Type B pancreatic cell (in vitro differentiated cells): ENCODE measurements around the gene TOR1B. TPM values are rescaled to one million over a fixed set of nuclear protein-coding genes. Genes with fewer than 3 reads are reported as not detected.
"Not testable (repeated sequence)": the region's sequence is repeated elsewhere in the genome, so short reads cannot be mapped to it uniquely, and the experiment has no call there.

Experiments used
- DNase-seq: peaks from one replicate; pipeline ENCODE4 v3.0.0; 2021; ENCODE audit warnings: mixed read lengths; ENCODE audit not compliant: unreplicated experiment; ENCODE audit errors: extremely low spot score
- H3K27ac Mint-ChIP-seq: 2 replicates; pipeline ENCODE4 v1.8.0; 2021; ENCODE audit warnings: mild to moderate bottlenecking, mixed read lengths
- H3K27me3 Mint-ChIP-seq: 2 replicates; pipeline ENCODE4 v1.8.0; 2021; ENCODE audit warnings: mixed read lengths
- H3K36me3 Mint-ChIP-seq: 2 replicates; pipeline ENCODE4 v1.8.0; 2021; ENCODE audit warnings: mixed read lengths
- H3K4me1 Mint-ChIP-seq: one replicate; pipeline ENCODE4 v1.8.0; 2021; ENCODE audit warnings: mixed read lengths; ENCODE audit not compliant: unreplicated experiment
- H3K4me3 Mint-ChIP-seq: 2 replicates; pipeline ENCODE4 v1.8.0; 2021; ENCODE audit warnings: mild to moderate bottlenecking, mixed read lengths
- H3K9me3 Mint-ChIP-seq: 2 replicates; pipeline ENCODE4 v1.8.0; 2021; ENCODE audit warnings: mixed read lengths
- total RNA-seq: library from RNA; stranded (reverse); gene quantifications from 2 replicates; pipeline ENCODE4 v1.2.1, GENCODE V29; 2021; ENCODE audit warnings: low replicate concordance
- TF ChIP-seq, protein P1 (sequence below): fragments of 200-600 bp; sonication (generic); conservative IDR thresholded peaks from 2 replicates; pipeline ENCODE4 v1.5.0; 2021; ENCODE audit warnings: antibody characterized with exemption, mild to moderate bottlenecking

Gene TOR1B
- total RNA-seq, 1 donor from 2014 or later = 23.5 TPM

- no peak for DNase-seq
- Mint-ChIP-seq H3K36me3 (no peaks in the 10 kb centered on the region), H3K9me3 (no peaks in the 10 kb centered on the region), H3K27ac (peak overlapping the region; percentile 29), H3K4me1 (peaks cover 27% of the 10 kb centered on the region), H3K27me3 (no peaks in the 10 kb centered on the region), H3K4me3 (no peak overlapping the region)
- TF ChIP-seq, protein P1, sequence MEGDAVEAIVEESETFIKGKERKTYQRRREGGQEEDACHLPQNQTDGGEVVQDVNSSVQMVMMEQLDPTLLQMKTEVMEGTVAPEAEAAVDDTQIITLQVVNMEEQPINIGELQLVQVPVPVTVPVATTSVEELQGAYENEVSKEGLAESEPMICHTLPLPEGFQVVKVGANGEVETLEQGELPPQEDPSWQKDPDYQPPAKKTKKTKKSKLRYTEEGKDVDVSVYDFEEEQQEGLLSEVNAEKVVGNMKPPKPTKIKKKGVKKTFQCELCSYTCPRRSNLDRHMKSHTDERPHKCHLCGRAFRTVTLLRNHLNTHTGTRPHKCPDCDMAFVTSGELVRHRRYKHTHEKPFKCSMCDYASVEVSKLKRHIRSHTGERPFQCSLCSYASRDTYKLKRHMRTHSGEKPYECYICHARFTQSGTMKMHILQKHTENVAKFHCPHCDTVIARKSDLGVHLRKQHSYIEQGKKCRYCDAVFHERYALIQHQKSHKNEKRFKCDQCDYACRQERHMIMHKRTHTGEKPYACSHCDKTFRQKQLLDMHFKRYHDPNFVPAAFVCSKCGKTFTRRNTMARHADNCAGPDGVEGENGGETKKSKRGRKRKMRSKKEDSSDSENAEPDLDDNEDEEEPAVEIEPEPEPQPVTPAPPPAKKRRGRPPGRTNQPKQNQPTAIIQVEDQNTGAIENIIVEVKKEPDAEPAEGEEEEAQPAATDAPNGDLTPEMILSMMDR = no peak
These were observed 43.0 kb upstream of the TOR1B start for GRCh38 chr9:129759804-129760502.

- peaks cover 27% of the 10 kb centered on the region for H3K4me1 Mint-ChIP-seq
- not testable (repeated sequence) for H3K27ac Mint-ChIP-seq, H3K36me3 Mint-ChIP-seq, H3K27me3 Mint-ChIP-seq, DNase-seq, H3K4me3 Mint-ChIP-seq, H3K9me3 Mint-ChIP-seq
These were observed 42.2 kb upstream of the TOR1B start for GRCh38 chr9:129760784-129761183.

GRCh38 chr9:129761293-129761900, 41.6 kb upstream of the TOR1B start:
- no peaks in the 10 kb centered on the region for H3K9me3 Mint-ChIP-seq
- H3K4me3 Mint-ChIP-seq = no peak overlapping the region
- H3K36me3 Mint-ChIP-seq = no peaks in the 10 kb centered on the region
- no peaks in the 10 kb centered on the region for H3K27me3 Mint-ChIP-seq
- TF ChIP-seq, protein P1 = no peak
- no peak for DNase-seq
- peaks cover 27% of the 10 kb centered on the region for H3K4me1 Mint-ChIP-seq
- peak overlapping the region; percentile 96 for H3K27ac Mint-ChIP-seq

GRCh38 chr9:129761901-129762369, 41.0 kb upstream of the TOR1B start:
- Mint-ChIP-seq H3K36me3 (no peaks in the 10 kb centered on the region), H3K27me3 (no peaks in the 10 kb centered on the region), H3K4me1 (peaks cover 27% of the 10 kb centered on the region), H3K9me3 (no peaks in the 10 kb centered on the region), H3K4me3 (peak overlapping the region; percentile 53), H3K27ac (peak overlapping the region; percentile 96)
- DNase-seq = no peak
- TF ChIP-seq, protein P1 = no peak

GRCh38 chr9:129762370-129762984, 40.5 kb upstream of the TOR1B start:
- peak overlapping the region; percentile 96 for H3K27ac Mint-ChIP-seq
- H3K27me3 Mint-ChIP-seq, DNase-seq: not testable (repeated sequence)

GRCh38 chr9:129762985-129763926, 39.7 kb upstream of the TOR1B start:
- no peaks in the 10 kb centered on the region for H3K36me3 Mint-ChIP-seq
- TF ChIP-seq, protein P1 = no peak
- DNase-seq = no peak
- peaks cover 23% of the 10 kb centered on the region for H3K4me1 Mint-ChIP-seq
- H3K27ac Mint-ChIP-seq = peak overlapping the region; percentile 96
- peak overlapping the region; percentile 31 for H3K4me3 Mint-ChIP-seq
- no peaks in the 10 kb centered on the region for H3K9me3 Mint-ChIP-seq
- no peaks in the 10 kb centered on the region for H3K27me3 Mint-ChIP-seq

More at GRCh38 chr9:129762370-129762984, 40.5 kb upstream of the TOR1B start:
- not testable (repeated sequence) for H3K36me3 Mint-ChIP-seq, H3K9me3 Mint-ChIP-seq
- Mint-ChIP-seq H3K4me1 (peaks cover 27% of the 10 kb centered on the region), H3K4me3 (peak overlapping the region; percentile 31)
